Ovary (tissue), 3 donors: Measurements from ENCODE around the gene TFIP11.

Experiments
- CTCF ChIP-seq, 3 donors: fragments of 450-650 bp in 2 of 3; fragments of 200-600 bp in 1 of 3; IDR thresholded peaks; one replicate each; pipeline versions ENCODE4 v1.5.1 to v1.8.0; 2016 to 2022; ENCODE audit warnings: antibody characterized with exemption in 3 of 3, mild to moderate bottlenecking in 1 of 3
- EP300 ChIP-seq: sonication (generic); formaldehyde crosslinking; IDR thresholded peaks from one replicate; pipeline ENCODE4 v1.6.1; 2017; ENCODE audit warnings: antibody characterized with exemption
- POLR2A ChIP-seq: fragments of 450-650 bp; IDR thresholded peaks from one replicate; pipeline ENCODE4 v1.6.1; 2017; ENCODE audit warnings: antibody characterized with exemption, mild to moderate bottlenecking, moderate library complexity
- donor health status: DM: no; HTN: no; CAD: no.

- TF ChIP-seq CTCF (IDR thresholded peaks at IDR 0.05) (no peak), POLR2A (no peak), EP300 (no peak)
Measured at GRCh38 chr22:26447584-26448329, 64.5 kb downstream of the TFIP11 start.
